Keratinocyte (primary cell): ENCODE results near the gene ZNF217. TPM values are rescaled to one million over a fixed set of nuclear protein-coding genes. Genes with fewer than 3 reads are reported as not detected.

Experiments
- DNase-seq: peaks from one replicate; pipeline ENCODE4 v3.0.0-alpha.2; 2011; ENCODE audit warnings: low read depth, missing footprints, low spot score
- FAIRE-seq: peaks from 2 replicates; lab custom pipeline; 2011; peaks lifted over from hg19 to GRCh38; lab: Jason Lieb, UNC
- H2AFZ ChIP-seq: 2 replicates; pipeline ENCODE4 v1.6.0; 2012; ENCODE audit warnings: low read length, control low read depth, inconsistent platforms; ENCODE audit not compliant: control insufficient read depth
- H3K27ac ChIP-seq: 2 replicates; pipeline ENCODE4 v1.5.1; 2011; ENCODE audit warnings: low read length; ENCODE audit not compliant: control insufficient read depth, insufficient read depth
- H3K27me3 ChIP-seq: 3 replicates; pipeline ENCODE4 v1.6.0; 2011; ENCODE audit warnings: low read length; ENCODE audit not compliant: control insufficient read depth, insufficient read depth; ENCODE audit errors: extremely low read depth
- H3K36me3 ChIP-seq, 2 experiments: 2 replicates in 1 of 2; 3 replicates in 1 of 2; pipeline ENCODE4 v1.5.1; 2011; ENCODE audit warnings: low read length in 2 of 2, mild to moderate bottlenecking in 1 of 2; ENCODE audit not compliant: control insufficient read depth in 2 of 2, insufficient read depth in 2 of 2; ENCODE audit errors: extremely low read depth in 1 of 2
- H3K4me1 ChIP-seq: 3 replicates; pipeline ENCODE4 v1.5.1; 2011; ENCODE audit warnings: low read length; ENCODE audit not compliant: control insufficient read depth, insufficient read depth; ENCODE audit errors: extremely low read depth
- H3K4me2 ChIP-seq: 3 replicates; pipeline ENCODE4 v1.6.0; 2011; ENCODE audit warnings: low read depth, low read length; ENCODE audit not compliant: control insufficient read depth, insufficient read depth; ENCODE audit errors: extremely low read depth
- H3K4me3 ChIP-seq, 3 experiments: fragments of 200-600 bp in 1 of 3; sonication (generic) in 1 of 3; 2 replicates in 2 of 3; 3 replicates in 1 of 3; pipeline ENCODE4 v1.5.1; 2011 to 2016; ENCODE audit warnings: low read length in 3 of 3, mild to moderate bottlenecking in 3 of 3, control low read depth in 2 of 3, inconsistent platforms in 1 of 3, low read depth in 1 of 3, mixed read lengths in 1 of 3, mixed run types in 1 of 3, moderate library complexity in 1 of 3; ENCODE audit not compliant: control insufficient read depth in 2 of 3, insufficient read depth in 2 of 3; ENCODE audit errors: extremely low read depth in 1 of 3
- H3K79me2 ChIP-seq: 2 replicates; pipeline ENCODE4 v1.6.0; 2012; ENCODE audit warnings: low read length; ENCODE audit not compliant: control insufficient read depth, insufficient read depth
- H3K9ac ChIP-seq: 3 replicates; pipeline ENCODE4 v1.6.0; 2011; ENCODE audit warnings: low read length; ENCODE audit not compliant: control insufficient read depth, insufficient read depth; ENCODE audit errors: extremely low read depth
- H3K9me1 ChIP-seq: 3 replicates; pipeline ENCODE4 v1.6.0; 2011; ENCODE audit warnings: low read length; ENCODE audit not compliant: control insufficient read depth, insufficient read depth; ENCODE audit errors: extremely low read depth
- H3K9me3 ChIP-seq: 2 replicates; pipeline ENCODE4 v1.5.1; 2012; ENCODE audit warnings: low read depth, low read length; ENCODE audit not compliant: control insufficient read depth
- H4K20me1 ChIP-seq: 3 replicates; pipeline ENCODE4 v1.6.0; 2011; ENCODE audit warnings: low read length; ENCODE audit not compliant: control insufficient read depth, insufficient read depth; ENCODE audit errors: extremely low read depth
- EZH2 ChIP-seq: IDR thresholded peaks from one replicate; pipeline ENCODE4 v1.6.1; 2012; ENCODE audit warnings: inconsistent platforms, mild to moderate bottlenecking, low read length, moderate library complexity
- dilution Hi-C: fragments of 300-500 bp; cut with MboI; formaldehyde crosslinking; loops from one replicate; pipeline ENCODE4 v1.7.0; 2020; ENCODE audit warnings: low sequenced_read_pairs; ENCODE audit not compliant: extremely low pct_ligation_motif_present
- polyA plus RNA-seq, 5 experiments: library from polyadenylated mRNA; depleted of rRNA in 3 of 5; stranded (reverse) in 3 of 5; stranded (forward) in 1 of 5; unstranded in 1 of 5; fragments of >200 nt; gene quantifications; 1 replicate in 1 of 5; 2 replicates in 3 of 5; 3 replicates in 1 of 5; pipeline versions ENCODE4 v1.2.1 to v1.2.3, GENCODE V29; 2011 to 2012; ENCODE audit warnings: missing spikeins in 2 of 5, low read depth in 1 of 5, low replicate concordance in 1 of 5
- small RNA-seq, 3 experiments: library from RNA; depleted of rRNA; stranded (forward); fragments of <200 nt; gene quantifications; one replicate each; pipeline ENCODE3, GENCODE V24; 2012; ENCODE audit warnings: low read depth in 3 of 3, low replicate concordance in 1 of 3; ENCODE audit not compliant: insufficient read length in 3 of 3
- TF ChIP-seq, protein P1 (sequence below), 3 experiments: IDR thresholded peaks in 1 of 3; conservative IDR thresholded peaks in 1 of 3; optimal IDR thresholded peaks in 1 of 3; 2 replicates in 2 of 3; 3 replicates in 1 of 3; pipeline versions ENCODE3 to v1.5.1; 2011; ENCODE audit warnings: low read length in 3 of 3, mild to moderate bottlenecking in 3 of 3, moderate library complexity in 2 of 3, control low read depth in 1 of 3, inconsistent platforms in 1 of 3; ENCODE audit not compliant: insufficient read depth in 2 of 3; ENCODE audit errors: extremely low read depth in 1 of 3

ZNF217 gene
- polyA plus RNA-seq, 1 donor (not counting 4 experiments of a cell fraction or from before 2014, with no cell fraction given) = 17.3 TPM

DNA sequence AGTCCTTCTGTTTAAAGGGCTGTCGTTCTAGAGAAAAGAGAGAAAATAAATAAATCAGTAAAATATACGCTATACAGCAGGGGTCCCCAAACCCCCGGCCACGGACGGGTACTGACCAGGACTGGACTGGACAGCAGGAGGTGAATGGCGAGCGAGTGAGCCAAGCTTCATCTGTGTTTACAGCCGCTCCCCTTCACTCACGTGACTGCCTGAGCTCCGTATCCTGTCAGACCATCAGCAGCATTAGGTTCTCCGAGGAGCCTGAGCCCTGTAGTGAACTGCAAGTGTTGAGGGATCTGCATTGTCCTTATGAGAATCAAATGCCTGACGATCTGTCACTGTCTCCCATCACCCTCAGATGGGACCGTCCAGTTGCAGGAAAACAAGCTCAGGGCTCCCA is 76.5 kb downstream of the ZNF217 start:
- Histone ChIP-seq H3K79me2 (no peaks in the 10 kb centered on the region), H3K4me3 (no peak overlapping the region), H4K20me1 (no peaks in the 10 kb centered on the region), H3K4me1 (no peaks in the 10 kb centered on the region), H3K36me3 (no peaks in the 10 kb centered on the region), H2AFZ (no peak overlapping the region), H3K27me3 (no peaks in the 10 kb centered on the region), H3K9ac (no peak overlapping the region), H3K27ac (no peak overlapping the region), H3K9me3 (no peaks in the 10 kb centered on the region), H3K9me1 (no peaks in the 10 kb centered on the region), H3K4me2 (no peak overlapping the region)
- no peak for FAIRE-seq
- TF ChIP-seq EZH2 = no peak
- TF ChIP-seq, protein P1, sequence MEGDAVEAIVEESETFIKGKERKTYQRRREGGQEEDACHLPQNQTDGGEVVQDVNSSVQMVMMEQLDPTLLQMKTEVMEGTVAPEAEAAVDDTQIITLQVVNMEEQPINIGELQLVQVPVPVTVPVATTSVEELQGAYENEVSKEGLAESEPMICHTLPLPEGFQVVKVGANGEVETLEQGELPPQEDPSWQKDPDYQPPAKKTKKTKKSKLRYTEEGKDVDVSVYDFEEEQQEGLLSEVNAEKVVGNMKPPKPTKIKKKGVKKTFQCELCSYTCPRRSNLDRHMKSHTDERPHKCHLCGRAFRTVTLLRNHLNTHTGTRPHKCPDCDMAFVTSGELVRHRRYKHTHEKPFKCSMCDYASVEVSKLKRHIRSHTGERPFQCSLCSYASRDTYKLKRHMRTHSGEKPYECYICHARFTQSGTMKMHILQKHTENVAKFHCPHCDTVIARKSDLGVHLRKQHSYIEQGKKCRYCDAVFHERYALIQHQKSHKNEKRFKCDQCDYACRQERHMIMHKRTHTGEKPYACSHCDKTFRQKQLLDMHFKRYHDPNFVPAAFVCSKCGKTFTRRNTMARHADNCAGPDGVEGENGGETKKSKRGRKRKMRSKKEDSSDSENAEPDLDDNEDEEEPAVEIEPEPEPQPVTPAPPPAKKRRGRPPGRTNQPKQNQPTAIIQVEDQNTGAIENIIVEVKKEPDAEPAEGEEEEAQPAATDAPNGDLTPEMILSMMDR (optimal IDR thresholded peaks at IDR 0.05 in 1 of 3, IDR thresholded peaks at IDR 0.05 in 1 of 3, conservative IDR thresholded peaks at IDR 0.05 in 1 of 3; ENCODE audit: extremely low read depth in 1 of 3, insufficient read depth in 2 of 3, low read length in 3 of 3) = no peak
- dilution Hi-C loops = no loop called here
- DNase-seq = no peak

Small RNA genes lying within 50 kb of the gene (small RNA-seq; reads per million reads assigned to genes)
- gene RF00019 = 0 reads per million in 3 experiments
